Loucy (cell line): ENCODE measurements around the gene GPR55.

Experiments used
- H2AFZ ChIP-seq: fragments of 200-600 bp; sonication (generic); 2 replicates; pipeline ENCODE4 v1.6.0; 2016; ENCODE audit warnings: antibody characterized with exemption, mild to moderate bottlenecking, low read length, moderate library complexity
- H3F3A ChIP-seq: fragments of 200-600 bp; 2 replicates; pipeline ENCODE4 v1.6.0; 2016; ENCODE audit warnings: antibody characterized with exemption, low read depth, mild to moderate bottlenecking
- H3K27me3 ChIP-seq: fragments of 200-600 bp; sonication (generic); 2 replicates; pipeline ENCODE4 v1.6.1; 2014; ENCODE audit warnings: low read length, mild to moderate bottlenecking; ENCODE audit not compliant: insufficient read depth, poor library complexity, severe bottlenecking
- H3K36me3 ChIP-seq: fragments of 200-600 bp; sonication (generic); 2 replicates; pipeline ENCODE4 v1.6.1; 2016; ENCODE audit warnings: low read length; ENCODE audit not compliant: insufficient read depth
- H3K4me1 ChIP-seq: fragments of 200-600 bp; sonication (generic); 2 replicates; pipeline ENCODE4 v1.5.1; 2014; ENCODE audit warnings: low read length, mild to moderate bottlenecking; ENCODE audit not compliant: insufficient read depth, poor library complexity, severe bottlenecking
- H3K4me2 ChIP-seq: fragments of 200-600 bp; sonication (generic); 2 replicates; pipeline ENCODE4 v1.6.0; 2014; ENCODE audit warnings: antibody characterized with exemption, low read length, low read depth, mild to moderate bottlenecking; ENCODE audit not compliant: poor library complexity, severe bottlenecking
- H3K4me3 ChIP-seq: fragments of 200-600 bp; sonication (generic); 2 replicates; pipeline ENCODE4 v1.5.1; 2014; ENCODE audit warnings: low read length, mild to moderate bottlenecking, mixed read lengths; ENCODE audit not compliant: poor library complexity, severe bottlenecking
- H3K79me2 ChIP-seq: fragments of 200-600 bp; sonication (generic); 2 replicates; pipeline ENCODE4 v1.6.1; 2014; ENCODE audit warnings: low read length; ENCODE audit not compliant: insufficient read depth
- H3K9ac ChIP-seq: fragments of 200-600 bp; sonication (generic); 2 replicates; pipeline ENCODE4 v1.6.0; 2014; ENCODE audit warnings: mild to moderate bottlenecking, low read depth, low read length, moderate library complexity; ENCODE audit not compliant: poor library complexity, severe bottlenecking
- H3K9me2 ChIP-seq: fragments of 200-600 bp; sonication (generic); replicated peaks from 2 replicates; pipeline ENCODE4 v1.6.1; 2016; ENCODE audit warnings: low read depth, low read length, mixed read lengths
- H3K9me3 ChIP-seq: fragments of 200-600 bp; sonication (generic); 2 replicates; pipeline ENCODE4 v1.6.1; 2014; ENCODE audit warnings: mild to moderate bottlenecking, antibody characterized with exemption, low read length, low read depth; ENCODE audit not compliant: insufficient read depth
- H4K20me1 ChIP-seq: fragments of 200-600 bp; sonication (generic); 2 replicates; pipeline ENCODE4 v1.6.0; 2014; ENCODE audit warnings: antibody characterized with exemption, low read length, mild to moderate bottlenecking; ENCODE audit not compliant: insufficient read depth, poor library complexity, severe bottlenecking
- CTCF ChIP-seq: fragments of 200-600 bp; sonication (generic); conservative IDR thresholded peaks from 2 replicates; pipeline ENCODE4 v1.5.1; 2014; ENCODE audit warnings: mild to moderate bottlenecking, antibody characterized with exemption, low read length
- EZH2phosphoT487 ChIP-seq: fragments of 200-600 bp; IDR thresholded peaks from 2 replicates; pipeline ENCODE4 v1.6.1; 2018; ENCODE audit warnings: antibody characterized with exemption, mild to moderate bottlenecking, moderate library complexity, borderline replicate concordance

GPR55 gene

GRCh38 chr2:230916218-230916617 is 8.8 kb downstream of the GPR55 start:
- no peak overlapping the region for H3K4me3 ChIP-seq
- H3K27me3 ChIP-seq, result no peaks in the 10 kb centered on the region
- no peak overlapping the region for H3K9ac ChIP-seq
- no peaks in the 10 kb centered on the region for H3K36me3 ChIP-seq
- H2AFZ ChIP-seq, result no peak overlapping the region
- no peaks in the 10 kb centered on the region for H3K4me1 ChIP-seq
- H3F3A ChIP-seq, result no peaks in the 10 kb centered on the region
- H3K4me2 ChIP-seq, result no peak overlapping the region
- no peak for TF ChIP-seq CTCF
- TF ChIP-seq EZH2phosphoT487, result no peak
- H4K20me1 ChIP-seq, result no peaks in the 10 kb centered on the region
- H3K9me2 ChIP-seq, result no peaks in the 10 kb centered on the region
- no peaks in the 10 kb centered on the region for H3K79me2 ChIP-seq
- H3K9me3 ChIP-seq, result no peaks in the 10 kb centered on the region

- Histone ChIP-seq H3K4me1 (no peaks in the 10 kb centered on the region), H3K4me2 (no peak overlapping the region), H3K4me3 (no peak overlapping the region), H3K36me3 (no peaks in the 10 kb centered on the region), H3K9me2 (no peaks in the 10 kb centered on the region), H3K27me3 (no peaks in the 10 kb centered on the region), H3K79me2 (no peaks in the 10 kb centered on the region), H4K20me1 (no peaks in the 10 kb centered on the region), H3F3A (no peaks in the 10 kb centered on the region), H3K9ac (no peak overlapping the region), H2AFZ (no peak overlapping the region), H3K9me3 (no peaks in the 10 kb centered on the region)
- no peak for TF ChIP-seq CTCF
- no peak for TF ChIP-seq EZH2phosphoT487
Observed at GRCh38 chr2:230915319-230915718, 9.7 kb downstream of the GPR55 start.

- Histone ChIP-seq H3K36me3 (no peaks in the 10 kb centered on the region), H4K20me1 (no peaks in the 10 kb centered on the region), H3K27me3 (no peaks in the 10 kb centered on the region), H3K9me2 (no peaks in the 10 kb centered on the region), H2AFZ (no peak overlapping the region), H3K4me3 (no peak overlapping the region), H3K4me1 (no peaks in the 10 kb centered on the region), H3K9me3 (no peaks in the 10 kb centered on the region), H3K4me2 (no peak overlapping the region), H3K79me2 (no peaks in the 10 kb centered on the region), H3F3A (no peaks in the 10 kb centered on the region), H3K9ac (no peak overlapping the region)
- TF ChIP-seq EZH2phosphoT487 (no peak), CTCF (no peak)
Observed at GRCh38 chr2:230914886-230915285, 10.2 kb downstream of the GPR55 start.
